Activated CD8-positive, alpha-beta memory T cell treated with anti-CD3 and anti-CD28 coated beads for 1 hour (primary cell): ENCODE data around the gene PTPN22.

Experiments used
- DNase-seq, 2 donors: peaks; one replicate each; pipeline ENCODE4 v3.0.0-alpha.2; 2020; ENCODE audit warnings: low read depth in 1 of 2; ENCODE audit errors: extremely low read depth in 1 of 2

The PTPN22 gene

GRCh38 chr1:113887402-113888175 lies 16.1 kb upstream of the PTPN22 start, which contains the start of gene BCL2L15:
Gene BCL2L15 (minus strand): TSS chr1:113887581. CDS start chr1:113887375, 206 bp downstream.
- no peak for DNase-seq

- DNase-seq: no peak
Measured at GRCh38 chr1:113886417-113887401, 15.2 kb upstream of the PTPN22 start.

GRCh38 chr1:113881661-113882060 lies 10.1 kb upstream of the PTPN22 start:
- no peak for DNase-seq

- no peak for DNase-seq
Measured at GRCh38 chr1:113879739-113880038, 8.2 kb upstream of the PTPN22 start.

GRCh38 chr1:113876176-113876575 lies 4.7 kb upstream of the PTPN22 start:
- no peak for DNase-seq

- no peak for DNase-seq
Measured at GRCh38 chr1:113875714-113876113, 4.2 kb upstream of the PTPN22 start.

GRCh38 chr1:113874012-113874879 lies 2.7 kb upstream of the PTPN22 start:
- DNase-seq: no peak

- DNase-seq: no peak
Measured at GRCh38 chr1:113872219-113872935, 865 bp upstream of the PTPN22 start.

GRCh38 chr1:113870778-113871177 lies 734 bp downstream of the PTPN22 start:
- no peak for DNase-seq

GRCh38 chr1:113868387-113869083 lies 3.0 kb downstream of the PTPN22 start:
- no peak for DNase-seq

GRCh38 chr1:113861641-113862040 lies 9.9 kb downstream of the PTPN22 start:
- no peak for DNase-seq

- DNase-seq: no peak
Measured at GRCh38 chr1:113860891-113861290, 10.6 kb downstream of the PTPN22 start.

- no peak for DNase-seq
Measured at GRCh38 chr1:113859478-113860175, 11.9 kb downstream of the PTPN22 start.

GRCh38 chr1:113858982-113859381 lies 12.5 kb downstream of the PTPN22 start:
- DNase-seq: no peak

- DNase-seq: no peak
Measured at GRCh38 chr1:113858418-113858817, 13.1 kb downstream of the PTPN22 start.

GRCh38 chr1:113857776-113858175 lies 13.7 kb downstream of the PTPN22 start:
- DNase-seq: no peak

GRCh38 chr1:113856401-113856790 lies 15.1 kb downstream of the PTPN22 start:
- DNase-seq: no peak

GRCh38 chr1:113855630-113856400 lies 15.7 kb downstream of the PTPN22 start:
- no peak for DNase-seq
